ENCODE results near the gene R3HDM2.

The R3HDM2 gene

DNA sequence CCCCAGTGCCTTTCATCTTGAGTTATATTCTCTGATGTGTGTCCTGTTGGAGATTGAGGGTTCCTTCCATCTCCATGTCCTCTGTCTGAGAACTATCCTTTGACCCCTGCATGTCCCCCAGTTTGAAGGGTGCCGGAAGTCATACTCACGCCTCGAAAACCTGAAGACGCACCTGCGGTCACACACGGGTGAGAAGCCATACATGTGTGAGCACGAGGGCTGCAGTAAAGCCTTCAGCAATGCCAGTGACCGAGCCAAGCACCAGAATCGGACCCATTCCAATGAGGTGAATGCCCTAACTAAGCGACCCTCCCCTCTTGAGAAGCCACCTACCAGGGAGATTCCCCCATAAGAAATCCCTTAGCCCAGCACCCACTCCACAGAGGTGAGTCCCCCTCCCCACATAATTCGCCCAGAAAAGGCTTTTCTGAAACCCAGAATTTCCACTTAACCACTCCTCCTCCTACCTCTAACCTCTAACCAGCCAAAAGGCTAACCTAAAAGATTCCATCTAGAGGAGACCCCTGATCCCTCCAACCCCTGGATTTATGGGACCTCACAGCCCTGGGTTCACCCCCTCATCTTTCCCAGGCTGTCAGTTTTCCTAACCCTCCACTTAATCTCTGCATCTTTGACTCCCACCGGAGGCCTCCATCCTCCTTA is 36.5 kb upstream of the R3HDM2 start:
- no peak for DNase-seq (ENCODE audit: low read depth, low spot score)

DNA sequence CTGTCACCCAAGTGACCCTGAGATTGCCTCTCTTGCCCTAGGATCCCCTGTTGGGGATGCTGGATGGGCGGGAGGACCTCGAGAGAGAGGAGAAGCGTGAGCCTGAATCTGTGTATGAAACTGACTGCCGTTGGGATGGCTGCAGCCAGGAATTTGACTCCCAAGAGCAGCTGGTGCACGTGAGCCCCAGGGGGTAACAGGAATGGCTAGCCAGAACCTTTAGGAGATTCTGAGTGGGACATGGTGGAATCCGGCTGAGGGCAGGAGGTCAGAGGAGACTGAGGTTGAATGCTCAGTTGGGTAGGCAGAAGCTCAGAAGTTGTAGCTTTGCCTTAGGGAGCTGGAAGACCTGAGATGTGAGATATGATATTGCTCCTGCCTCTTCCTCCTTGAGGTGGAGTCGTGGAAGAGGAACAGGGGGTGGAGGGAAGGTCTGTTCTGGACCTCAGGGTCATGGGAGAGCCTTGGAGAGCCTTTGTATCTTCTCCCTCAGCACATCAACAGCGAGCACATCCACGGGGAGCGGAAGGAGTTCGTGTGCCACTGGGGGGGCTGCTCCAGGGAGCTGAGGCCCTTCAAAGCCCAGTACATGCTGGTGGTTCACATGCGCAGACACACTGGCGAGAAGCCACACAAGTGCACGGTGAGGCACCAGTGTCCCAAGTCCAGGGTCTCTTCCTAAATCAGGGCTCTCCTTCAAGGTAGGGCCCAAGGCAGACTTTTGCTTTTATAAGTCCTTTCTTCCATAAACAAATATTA is 35.1 kb upstream of the R3HDM2 start:
- DNase-seq (ENCODE audit: low read depth, low spot score) = no peak

DNA sequence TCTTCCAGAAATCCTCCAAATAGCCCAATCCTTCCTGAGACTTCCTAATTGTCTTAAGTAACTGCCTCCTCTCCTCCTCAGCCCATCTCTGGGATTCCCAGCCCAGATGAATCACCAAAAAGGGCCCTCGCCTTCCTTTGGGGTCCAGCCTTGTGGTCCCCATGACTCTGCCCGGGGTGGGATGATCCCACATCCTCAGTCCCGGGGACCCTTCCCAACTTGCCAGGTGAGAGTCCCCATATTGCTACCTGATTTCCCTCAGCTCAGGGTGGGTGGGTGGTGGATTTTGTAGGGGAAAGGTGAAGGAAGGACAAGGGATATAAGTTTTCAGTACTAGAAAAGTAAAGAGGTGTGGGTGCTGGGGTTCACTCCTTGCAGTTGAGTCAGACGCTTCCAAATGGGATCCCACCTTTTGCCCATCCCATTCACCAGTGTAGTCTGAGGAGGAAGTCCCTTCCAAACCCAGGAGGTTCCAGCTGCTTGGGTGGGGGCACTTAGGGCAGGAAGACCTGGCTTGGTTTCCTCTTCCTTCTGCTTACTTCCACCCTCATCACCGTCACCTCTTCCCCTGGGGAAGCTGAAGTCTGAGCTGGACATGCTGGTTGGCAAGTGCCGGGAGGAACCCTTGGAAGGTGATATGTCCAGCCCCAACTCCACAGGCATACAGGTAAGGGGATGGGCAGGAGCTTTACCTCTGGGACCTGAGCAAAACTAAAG is 34.3 kb upstream of the R3HDM2 start:
- no peak for DNase-seq (ENCODE audit: low read depth, low spot score)

DNA sequence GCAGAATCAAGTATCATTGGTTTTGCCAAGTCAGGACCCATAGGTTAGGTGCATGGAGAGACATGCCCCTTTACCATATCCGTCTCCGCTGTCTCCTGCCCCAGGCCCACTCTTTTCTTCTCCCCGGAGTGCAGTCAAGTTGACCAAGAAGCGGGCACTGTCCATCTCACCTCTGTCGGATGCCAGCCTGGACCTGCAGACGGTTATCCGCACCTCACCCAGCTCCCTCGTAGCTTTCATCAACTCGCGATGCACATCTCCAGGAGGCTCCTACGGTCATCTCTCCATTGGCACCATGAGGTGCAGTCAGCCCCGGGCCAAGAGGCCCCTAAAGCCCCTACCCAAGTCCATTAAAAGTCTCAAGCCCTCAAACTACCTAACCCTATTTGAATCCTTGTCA is 33.7 kb upstream of the R3HDM2 start:
- no peak for DNase-seq (ENCODE audit: low read depth, low spot score)

DNA sequence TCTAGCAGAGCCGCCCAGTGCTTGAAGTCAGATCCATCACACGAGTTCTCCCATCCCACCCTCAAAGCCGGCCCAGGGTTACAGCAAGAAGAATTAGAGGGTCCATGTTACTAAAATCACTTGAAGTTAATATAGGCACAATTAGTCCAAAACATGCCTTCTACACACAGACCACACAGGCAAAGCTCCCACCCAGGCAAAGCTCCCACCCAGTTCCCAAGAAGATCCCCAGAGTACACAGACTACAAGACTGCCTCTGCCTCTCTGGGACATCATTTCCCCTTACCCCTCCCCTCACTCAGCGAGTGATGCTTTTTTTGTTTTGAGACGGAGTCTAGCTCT is 32.0 kb upstream of the R3HDM2 start:
- no peak for DNase-seq (ENCODE audit: low read depth, low spot score)

DNA sequence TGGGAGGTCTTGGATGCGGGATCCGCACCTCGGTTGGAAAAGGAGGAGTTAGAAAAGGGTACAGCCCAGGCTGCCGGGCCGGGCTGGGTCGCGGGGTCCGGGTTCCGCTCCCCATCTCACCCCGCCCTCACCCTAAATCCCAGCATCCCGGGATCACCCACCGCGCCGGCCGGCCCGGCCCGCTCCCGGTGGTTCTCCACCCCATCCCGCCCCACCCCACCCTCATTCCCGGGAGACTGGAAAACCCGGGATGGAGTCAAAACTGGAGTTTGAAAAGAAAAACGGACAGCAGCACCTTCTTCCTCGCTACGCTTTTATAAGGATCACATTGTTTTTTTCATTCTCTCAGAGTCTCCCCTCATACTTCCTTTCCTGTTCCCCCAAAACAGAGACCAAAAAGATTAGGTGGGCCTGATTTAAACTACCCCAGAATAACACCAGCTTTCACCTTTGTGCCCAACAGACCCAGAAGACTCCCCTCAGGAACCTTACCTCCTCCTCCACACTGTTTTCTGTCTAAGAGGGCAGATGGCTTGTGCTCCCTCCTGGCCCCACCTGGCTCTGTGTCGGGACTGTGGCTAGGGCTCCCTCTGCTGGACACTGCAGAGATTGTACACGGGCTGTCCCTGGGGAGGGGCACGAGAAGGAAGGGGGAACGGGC is 31.5 kb upstream of the R3HDM2 start:
- peak; percentile 82 for DNase-seq (ENCODE audit: low read depth, low spot score)

DNA sequence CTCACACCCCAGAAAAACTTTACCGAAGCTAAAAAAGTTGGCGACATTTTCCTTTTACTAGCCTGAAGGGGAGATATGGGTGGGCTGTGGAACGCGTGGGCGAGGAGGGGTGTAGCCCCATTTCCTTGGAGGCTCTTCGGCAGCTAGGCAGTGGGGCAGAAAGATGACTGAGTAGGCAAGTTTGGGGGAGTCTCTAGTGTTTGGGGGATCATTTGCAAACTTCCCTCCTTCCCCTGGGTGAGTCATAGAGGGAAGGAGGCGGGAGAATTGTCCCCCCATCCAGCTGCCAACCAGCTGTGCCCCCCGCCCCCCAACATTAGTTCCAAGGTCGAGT is 31.0 kb upstream of the R3HDM2 start:
- no peak for DNase-seq (ENCODE audit: low read depth, low spot score)

DNA sequence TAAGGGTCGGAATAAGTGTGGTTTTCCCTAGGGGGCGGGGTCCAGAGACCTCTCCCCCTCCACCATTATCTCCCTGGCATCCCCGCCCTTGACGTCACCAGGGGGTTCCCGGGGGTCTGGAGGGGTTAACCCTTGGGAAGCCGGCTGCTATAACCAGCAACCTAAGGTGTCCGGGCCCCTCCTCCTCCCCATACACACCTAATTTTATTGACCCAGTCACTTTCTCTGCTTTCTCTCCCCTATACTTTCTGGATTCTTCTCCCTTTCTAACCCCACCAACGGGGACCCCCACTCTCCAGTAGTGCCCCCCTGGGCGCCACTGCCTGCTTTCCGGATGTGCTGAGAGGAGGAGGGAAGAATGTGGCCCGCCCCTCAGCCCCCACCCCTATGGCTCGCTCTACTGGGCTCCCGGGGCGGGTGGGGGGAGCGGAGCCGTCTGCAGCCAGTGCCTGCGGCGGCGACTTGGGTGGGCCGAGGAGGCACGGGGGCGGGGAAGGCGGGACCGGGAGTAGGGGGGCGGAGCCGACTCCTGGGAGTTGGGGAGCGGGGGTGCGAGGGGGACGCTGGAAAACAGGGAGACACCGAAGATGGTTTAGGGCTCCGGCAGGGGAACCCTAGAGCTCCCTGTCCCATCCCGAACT is 30.6 kb upstream of the R3HDM2 start:
- DNase-seq (ENCODE audit: low read depth, low spot score) = no peak

DNA sequence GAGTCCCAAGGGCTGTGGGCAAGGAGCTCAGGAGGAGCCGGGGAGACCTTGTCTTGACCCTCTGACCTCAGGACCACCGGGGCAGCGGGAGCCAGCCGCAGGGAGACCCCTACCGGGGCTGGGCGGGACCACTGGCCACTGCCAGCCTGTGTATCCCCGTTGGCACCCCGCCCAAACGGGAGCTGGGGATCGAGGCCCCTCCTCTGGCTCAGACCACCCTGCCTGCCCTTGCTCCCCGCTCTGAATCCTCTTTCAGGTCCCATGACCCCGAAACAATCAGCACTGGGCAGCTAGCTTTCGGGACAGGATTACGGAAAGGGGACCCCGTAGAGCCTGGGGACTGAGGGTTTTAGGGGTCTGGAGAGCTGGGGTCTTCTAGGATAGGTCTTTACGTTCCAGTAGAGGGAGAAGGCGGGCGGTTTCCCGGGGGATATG is 30.0 kb upstream of the R3HDM2 start:
- DNase-seq (ENCODE audit: low read depth, low spot score) = no peak

DNA sequence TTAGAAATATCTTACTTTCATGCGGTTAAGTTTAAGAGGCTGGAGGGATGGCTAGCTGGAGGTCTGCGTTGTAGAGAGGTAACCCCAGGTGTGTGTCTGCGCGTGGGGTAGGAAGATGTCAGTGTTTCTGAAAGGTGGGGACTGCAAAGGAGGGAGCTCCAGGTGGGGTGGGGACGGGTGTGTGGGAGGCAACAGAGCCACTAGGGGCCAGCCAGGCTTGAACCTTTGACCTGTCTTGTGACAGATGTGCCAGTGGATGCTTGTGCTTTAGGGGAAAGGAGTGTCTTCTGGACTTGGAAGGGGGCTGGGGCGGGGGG is 29.6 kb upstream of the R3HDM2 start:
- no peak for DNase-seq (ENCODE audit: low read depth, low spot score)

DNA sequence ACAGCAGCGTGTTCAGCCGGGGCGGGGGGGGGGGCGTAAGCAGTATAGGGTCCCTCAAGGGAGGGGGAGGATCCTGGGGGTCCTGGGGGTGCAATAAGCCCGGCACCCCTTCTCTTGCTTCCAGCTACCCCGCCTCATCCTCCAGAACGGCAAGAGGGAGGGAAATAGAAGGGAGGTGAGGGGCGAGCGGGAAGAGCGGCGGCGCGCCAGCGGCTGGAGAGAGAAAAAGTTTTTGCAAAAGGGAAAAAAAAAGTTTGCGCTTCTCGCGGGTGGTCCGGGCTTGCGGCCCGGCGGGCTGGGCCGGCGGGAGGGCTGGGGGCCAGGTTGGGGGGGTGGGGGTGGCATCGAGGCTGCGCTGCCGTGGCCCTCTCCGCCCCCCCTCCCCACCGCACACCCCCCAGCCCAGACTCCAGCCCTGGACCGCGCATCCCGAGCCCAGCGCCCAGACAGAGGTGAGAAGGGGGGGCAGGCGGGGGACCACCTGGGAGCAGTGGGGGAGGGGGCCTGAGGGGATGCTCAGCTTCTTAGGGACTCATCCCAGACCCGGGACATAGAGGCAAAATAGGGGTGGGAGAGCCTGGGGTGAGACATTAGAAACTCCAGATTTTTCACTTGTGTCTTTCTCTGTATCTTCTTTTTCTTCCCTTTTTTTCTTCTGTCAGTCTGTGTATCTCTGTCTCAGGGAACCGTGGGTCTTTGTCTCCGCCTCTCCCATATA is 29.1 kb upstream of the R3HDM2 start, which contains the start of gene GLI1:
Gene GLI1 (plus strand): TSS at position 36 of the 718 bp plus-strand sequence. CDS start 3,907 bp downstream, outside the sequence.
- DNase-seq (ENCODE audit: low read depth, low spot score) = no peak

DNA sequence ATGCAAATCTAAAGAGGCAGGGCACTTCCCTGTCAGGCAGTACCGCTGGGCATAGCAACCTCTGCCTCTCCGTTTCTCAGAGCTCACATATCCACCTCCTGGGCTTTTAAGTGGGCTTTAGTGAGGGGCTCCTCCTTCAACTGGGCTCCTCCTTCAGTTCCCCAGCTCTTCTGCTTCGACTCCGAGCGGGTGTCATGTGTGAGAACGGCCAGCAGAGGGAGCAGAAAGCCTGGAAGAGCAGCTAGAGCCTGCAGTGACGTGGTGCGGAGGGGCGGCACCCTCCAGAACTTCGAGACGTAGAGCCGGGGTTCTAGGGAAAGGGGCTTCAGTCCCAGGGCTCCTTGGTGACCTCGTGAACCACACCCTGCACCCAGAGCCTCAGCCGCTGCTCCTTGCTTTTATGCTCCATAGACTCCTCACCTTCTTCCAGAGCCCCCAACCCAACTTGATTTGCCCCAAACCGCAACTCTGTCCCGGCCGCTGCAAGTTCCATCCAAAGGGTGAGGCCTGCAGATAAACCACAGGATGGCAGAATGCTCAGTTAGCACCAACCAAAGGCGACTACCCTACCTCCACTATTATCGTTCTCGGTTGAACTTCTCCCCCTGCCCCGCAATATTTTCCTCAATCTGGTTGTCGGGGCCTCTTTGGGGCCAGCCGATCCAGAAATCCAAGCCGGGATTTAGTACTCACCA is 28.4 kb upstream of the R3HDM2 start:
- peak; percentile 92 for DNase-seq (ENCODE audit: low read depth, low spot score)

DNA sequence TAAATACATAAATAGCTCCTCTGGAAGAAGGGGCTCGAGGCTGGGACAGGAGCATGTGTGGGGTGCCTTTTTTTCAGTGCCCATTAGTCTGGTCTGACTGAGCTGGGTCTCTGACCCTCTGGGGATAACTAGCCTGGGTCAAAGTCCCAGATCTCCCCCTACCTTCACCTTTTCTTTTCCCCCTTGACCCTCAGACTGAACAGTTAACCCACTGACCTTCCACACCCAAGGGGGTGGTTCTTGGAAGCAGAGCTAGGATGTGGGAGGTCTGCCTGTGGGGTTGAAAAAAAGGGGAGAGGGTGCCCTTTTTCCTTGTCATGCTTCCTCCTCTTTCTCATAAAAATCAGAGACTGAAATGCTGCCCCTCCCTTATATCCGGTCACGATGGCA is 27.8 kb upstream of the R3HDM2 start:
- no peak for DNase-seq (ENCODE audit: low read depth, low spot score)

DNA sequence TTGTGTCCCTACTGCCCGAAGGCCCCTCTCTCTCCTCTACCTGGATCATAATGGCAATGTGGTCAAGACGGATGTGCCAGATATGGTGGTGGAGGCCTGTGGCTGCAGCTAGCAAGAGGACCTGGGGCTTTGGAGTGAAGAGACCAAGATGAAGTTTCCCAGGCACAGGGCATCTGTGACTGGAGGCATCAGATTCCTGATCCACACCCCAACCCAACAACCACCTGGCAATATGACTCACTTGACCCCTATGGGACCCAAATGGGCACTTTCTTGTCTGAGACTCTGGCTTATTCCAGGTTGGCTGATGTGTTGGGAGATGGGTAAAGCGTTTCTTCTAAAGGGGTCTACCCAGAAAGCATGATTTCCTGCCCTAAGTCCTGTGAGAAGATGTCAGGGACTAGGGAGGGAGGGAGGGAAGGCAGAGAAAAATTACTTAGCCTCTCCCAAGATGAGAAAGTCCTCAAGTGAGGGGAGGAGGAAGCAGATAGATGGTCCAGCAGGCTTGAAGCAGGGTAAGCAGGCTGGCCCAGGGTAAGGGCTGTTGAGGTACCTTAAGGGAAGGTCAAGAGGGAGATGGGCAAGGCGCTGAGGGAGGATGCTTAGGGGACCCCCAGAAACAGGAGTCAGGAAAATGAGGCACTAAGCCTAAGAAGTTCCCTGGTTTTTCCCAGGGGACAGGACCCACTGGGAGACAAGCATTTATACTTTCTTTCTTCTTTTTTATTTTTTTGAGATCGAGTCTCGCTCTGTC is 26.1 kb upstream of the R3HDM2 start:
- no peak for DNase-seq (ENCODE audit: low read depth, low spot score)

DNA sequence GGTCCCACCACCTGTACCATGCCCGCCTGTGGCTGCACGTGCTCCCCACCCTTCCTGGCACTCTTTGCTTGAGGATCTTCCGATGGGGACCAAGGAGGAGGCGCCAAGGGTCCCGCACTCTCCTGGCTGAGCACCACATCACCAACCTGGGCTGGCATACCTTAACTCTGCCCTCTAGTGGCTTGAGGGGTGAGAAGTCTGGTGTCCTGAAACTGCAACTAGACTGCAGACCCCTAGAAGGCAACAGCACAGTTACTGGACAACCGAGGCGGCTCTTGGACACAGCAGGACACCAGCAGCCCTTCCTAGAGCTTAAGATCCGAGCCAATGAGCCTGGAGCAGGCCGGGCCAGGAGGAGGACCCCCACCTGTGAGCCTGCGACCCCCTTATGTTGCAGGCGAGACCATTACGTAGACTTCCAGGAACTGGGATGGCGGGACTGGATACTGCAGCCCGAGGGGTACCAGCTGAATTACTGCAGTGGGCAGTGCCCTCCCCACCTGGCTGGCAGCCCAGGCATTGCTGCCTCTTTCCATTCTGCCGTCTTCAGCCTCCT is 25.4 kb upstream of the R3HDM2 start:
- DNase-seq (ENCODE audit: low read depth, low spot score) = no peak

DNA sequence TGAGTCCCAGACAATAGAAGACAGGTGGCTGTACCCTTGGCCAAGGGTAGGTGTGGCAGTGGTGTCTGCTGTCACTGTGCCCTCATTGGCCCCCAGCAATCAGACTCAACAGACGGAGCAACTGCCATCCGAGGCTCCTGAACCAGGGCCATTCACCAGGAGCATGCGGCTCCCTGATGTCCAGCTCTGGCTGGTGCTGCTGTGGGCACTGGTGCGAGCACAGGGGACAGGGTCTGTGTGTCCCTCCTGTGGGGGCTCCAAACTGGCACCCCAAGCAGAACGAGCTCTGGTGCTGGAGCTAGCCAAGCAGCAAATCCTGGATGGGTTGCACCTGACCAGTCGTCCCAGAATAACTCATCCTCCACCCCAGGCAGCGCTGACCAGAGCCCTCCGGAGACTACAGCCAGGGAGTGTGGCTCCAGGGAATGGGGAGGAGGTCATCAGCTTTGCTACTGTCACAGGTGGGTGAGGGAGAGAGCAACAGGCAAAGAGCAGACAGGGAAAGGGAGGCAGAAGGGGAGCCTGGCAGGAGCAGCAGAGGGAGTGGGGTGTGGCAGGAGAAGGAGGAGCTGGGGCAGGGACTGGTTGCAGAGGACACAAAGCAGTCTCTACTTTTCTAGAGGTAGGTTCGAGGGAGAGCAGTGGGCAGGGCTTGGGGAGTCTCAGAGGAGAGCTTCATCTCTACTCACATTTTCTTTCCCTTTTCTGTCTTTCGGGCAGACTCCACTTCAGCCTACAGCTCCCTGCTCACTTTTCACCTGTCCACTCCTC is 24.7 kb upstream of the R3HDM2 start:
- no peak for DNase-seq (ENCODE audit: low read depth, low spot score)

DNA sequence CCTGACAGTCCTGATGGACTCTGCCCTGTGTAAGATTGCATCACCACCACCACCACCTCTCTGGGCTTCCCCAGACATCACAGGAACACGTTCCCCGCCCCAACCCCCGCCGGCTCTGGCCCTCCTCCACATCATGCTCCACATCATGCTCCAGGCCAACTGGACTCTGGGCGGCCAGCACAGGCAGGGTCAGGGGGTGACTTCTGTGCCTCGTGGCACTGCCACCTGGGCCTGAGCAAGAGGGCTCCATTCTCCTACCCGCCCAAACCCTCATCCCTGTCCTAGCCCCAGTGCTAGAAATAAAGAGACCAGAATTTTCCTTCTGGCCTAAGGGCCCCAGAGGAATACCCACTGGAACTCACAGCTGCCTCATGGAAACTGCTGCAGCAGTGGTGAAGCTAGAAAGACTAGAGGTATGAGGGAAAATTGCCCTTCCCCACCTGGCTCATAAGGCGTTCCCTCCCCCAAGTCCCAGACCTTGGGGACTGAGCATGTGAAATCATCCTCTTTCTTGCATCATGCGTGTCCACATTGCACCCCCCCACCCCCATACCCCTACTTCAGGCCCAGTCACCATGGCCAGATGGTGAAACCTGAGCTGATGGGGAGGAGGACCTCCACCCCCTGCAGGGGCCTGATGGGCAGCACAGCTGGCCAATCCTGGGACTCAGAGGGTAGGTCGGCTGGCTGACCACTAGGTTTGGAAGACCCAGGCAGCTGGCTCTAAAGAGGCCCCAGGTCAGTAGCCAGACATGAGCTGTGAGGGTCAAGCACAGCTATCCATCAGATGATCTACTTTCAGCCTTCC is 23.9 kb upstream of the R3HDM2 start, which contains the start of gene INHBE:
Gene INHBE (plus strand): TSS at position 742 of the 808 bp plus-strand sequence. CDS start 230 bp downstream, outside the sequence.
- DNase-seq (ENCODE audit: low read depth, low spot score) = no peak

DNA sequence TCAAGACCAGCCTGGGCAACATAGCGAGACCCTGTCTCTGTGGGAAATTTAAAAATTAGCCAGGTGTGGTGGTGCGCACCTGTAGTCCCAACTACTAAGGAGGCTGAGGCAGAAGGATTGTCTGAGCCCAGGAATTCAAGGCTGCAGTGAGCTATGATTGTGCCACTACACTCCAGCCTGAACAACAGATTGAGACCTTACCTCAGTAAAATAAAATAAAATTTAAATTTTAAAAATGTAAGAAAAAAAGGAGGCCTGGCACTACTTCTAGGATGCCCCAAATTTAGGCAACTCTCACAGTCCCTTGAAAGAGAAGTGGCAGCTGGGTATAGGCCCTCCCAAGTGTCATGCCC is 23.3 kb upstream of the R3HDM2 start:
- DNase-seq (ENCODE audit: low read depth, low spot score) = no peak
